ENCODE data around the gene EIPR1.
"Not testable (repeated sequence)": the region's sequence is repeated elsewhere in the genome, so short reads cannot be mapped to it uniquely, and the experiment has no call there.

Gene EIPR1

DNA sequence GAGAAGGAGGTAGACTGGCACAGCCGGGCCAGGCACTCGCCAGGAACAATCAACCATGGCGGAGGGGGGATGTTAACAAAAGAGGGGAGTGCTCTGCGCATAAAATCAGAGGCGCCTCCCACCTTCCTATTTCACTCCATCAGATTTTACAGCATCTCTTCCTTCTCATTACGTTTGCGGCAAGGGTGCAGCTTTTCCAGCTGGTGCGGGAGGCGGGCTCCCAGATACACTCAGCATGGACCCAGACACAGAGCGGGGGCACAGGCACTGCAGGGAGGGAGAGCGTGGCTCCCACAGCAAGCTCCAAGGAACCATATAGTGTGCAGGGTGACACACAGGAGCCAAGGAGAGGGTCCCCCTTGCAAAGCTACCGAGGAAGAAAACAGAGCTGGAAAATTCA lies 176.3 kb downstream of the EIPR1 start:
- no peaks in the 10 kb centered on the region for H3K4me1 ChIP-seq
- in situ Hi-C loops (cut with MboI; ENCODE audit: low sequenced_read_pairs): no loop called here
- no peaks in the 10 kb centered on the region for H3K36me3 ChIP-seq (replicated peaks)
- no peaks in the 10 kb centered on the region for H3K9me3 ChIP-seq
- no peaks in the 10 kb centered on the region for H3K27me3 ChIP-seq (ENCODE audit: low read depth)
- DNase-seq (ENCODE audit: low spot score in 2 of 2): no peak
- no peak overlapping the region for H3K4me3 ChIP-seq

DNA sequence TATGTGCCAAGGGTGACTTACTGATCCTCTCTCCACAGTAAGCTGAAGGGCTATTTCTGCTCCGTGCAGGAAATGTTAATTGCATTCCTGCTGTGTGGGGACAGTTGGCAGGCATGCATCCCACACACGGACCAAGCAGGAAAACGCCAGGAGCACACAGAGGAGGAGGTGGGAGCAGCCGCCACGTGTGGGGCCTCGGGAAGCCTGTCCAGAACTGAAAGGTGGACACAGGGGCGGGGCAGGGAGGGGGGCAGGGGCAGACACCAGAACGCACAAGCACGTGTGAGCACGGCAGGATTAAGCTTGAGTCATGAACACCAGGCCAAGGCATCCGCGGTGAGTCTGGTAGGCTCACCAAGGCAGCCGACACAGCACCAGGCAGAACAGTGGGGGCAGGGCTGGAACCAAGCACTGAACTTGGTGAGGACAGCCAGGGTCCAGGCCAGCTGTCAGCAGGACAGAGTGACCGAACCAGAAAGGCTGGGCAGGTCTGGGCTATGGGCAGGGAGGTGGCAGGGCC lies 177.1 kb downstream of the EIPR1 start:
- Histone ChIP-seq H3K4me1 (no peaks in the 10 kb centered on the region), H3K27me3 (ENCODE audit: low read depth) (no peaks in the 10 kb centered on the region), H3K36me3 (replicated peaks) (no peaks in the 10 kb centered on the region; the same call in 1 of the 2 replicates), H3K4me3 (no peak overlapping the region), H3K9me3 (no peaks in the 10 kb centered on the region)
- no peak for DNase-seq (ENCODE audit: low spot score in 2 of 2)
- in situ Hi-C loops (cut with MboI; ENCODE audit: low sequenced_read_pairs): no loop called here

- no peaks in the 10 kb centered on the region for H3K4me1 ChIP-seq
Observed at GRCh38 chr2:3199627-3200345, 177.8 kb downstream of the EIPR1 start.

DNA sequence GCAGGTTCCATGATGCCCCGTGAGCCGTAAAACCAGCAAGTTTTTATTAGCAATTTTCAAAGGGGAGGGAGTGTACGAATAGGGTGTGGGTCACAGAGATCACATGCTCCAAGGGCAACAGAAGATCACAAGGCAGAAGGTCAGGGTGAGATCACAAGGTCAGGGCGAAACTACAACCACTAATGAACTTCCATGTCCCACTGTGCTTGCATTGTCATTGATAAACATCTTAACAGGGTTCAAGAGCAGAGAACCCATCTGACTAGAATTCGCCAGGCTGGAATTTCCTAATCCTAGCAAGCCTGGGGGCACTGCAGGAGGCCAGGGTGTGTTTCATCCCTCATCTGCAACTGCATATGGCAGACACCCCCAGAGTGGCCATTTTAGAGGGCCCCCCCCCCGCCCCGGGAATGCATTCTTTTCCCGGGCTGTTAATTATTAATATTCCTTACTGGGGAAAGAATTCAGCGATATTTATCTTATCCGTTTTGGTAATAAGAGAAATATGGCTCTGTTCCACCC lies 178.9 kb downstream of the EIPR1 start:
- in situ Hi-C loops (cut with MboI; ENCODE audit: low sequenced_read_pairs): loop anchor here (10.0 kb wide), 1 partner anchor 106 kb away; no protein-coding TSS in a partner anchor
- H3K27me3 ChIP-seq (ENCODE audit: low read depth); H3K4me3 ChIP-seq: not testable (repeated sequence)

More at GRCh38 chr2:3199627-3200345, 177.8 kb downstream of the EIPR1 start:
- no peak for DNase-seq (ENCODE audit: low spot score in 2 of 2)
- H3K9me3 ChIP-seq: no peaks in the 10 kb centered on the region
- in situ Hi-C loops (cut with MboI; ENCODE audit: low sequenced_read_pairs): loop anchor here (10.0 kb wide), 1 partner anchor 105 kb away; no protein-coding TSS in a partner anchor
- no peak overlapping the region for H3K4me3 ChIP-seq
- H3K27me3 ChIP-seq (ENCODE audit: low read depth): no peaks in the 10 kb centered on the region
- no peaks in the 10 kb centered on the region; the same call in 1 of the 2 replicates for H3K36me3 ChIP-seq (replicated peaks)

GRCh38 chr2:3198119-3198518 lies 179.5 kb downstream of the EIPR1 start:
- H3K4me1 ChIP-seq: no peaks in the 10 kb centered on the region
- H3K9me3 ChIP-seq: no peaks in the 10 kb centered on the region
- H3K27me3 ChIP-seq (ENCODE audit: low read depth): no peaks in the 10 kb centered on the region
- in situ Hi-C loops (cut with MboI; ENCODE audit: low sequenced_read_pairs): loop anchor here (10.0 kb wide), 1 partner anchor 107 kb away; no protein-coding TSS in a partner anchor
- DNase-seq (ENCODE audit: low spot score in 2 of 2): peak; percentile 9 to 66
- H3K36me3 ChIP-seq (replicated peaks): no peaks in the 10 kb centered on the region; the same call in 1 of the 2 replicates
- H3K4me3 ChIP-seq: no peak overlapping the region

More for the DNA sequence above, 178.9 kb downstream of the EIPR1 start:
- not testable (repeated sequence) for H3K36me3 ChIP-seq (replicated peaks); H3K9me3 ChIP-seq; DNase-seq (ENCODE audit: low spot score in 2 of 2); H3K4me1 ChIP-seq

GRCh38 chr2:3197308-3197707 lies 180.3 kb downstream of the EIPR1 start:
- Histone ChIP-seq H3K4me1 (no peaks in the 10 kb centered on the region), H3K9me3 (no peaks in the 10 kb centered on the region), H3K27me3 (ENCODE audit: low read depth) (no peaks in the 10 kb centered on the region), H3K4me3 (no peak overlapping the region), H3K36me3 (replicated peaks) (no peaks in the 10 kb centered on the region; the same call in 1 of the 2 replicates)
- DNase-seq (ENCODE audit: low spot score in 2 of 2): no peak
- in situ Hi-C loops (cut with MboI; ENCODE audit: low sequenced_read_pairs): loop anchor here (10.0 kb wide), 1 partner anchor 107 kb away; no protein-coding TSS in a partner anchor

DNA sequence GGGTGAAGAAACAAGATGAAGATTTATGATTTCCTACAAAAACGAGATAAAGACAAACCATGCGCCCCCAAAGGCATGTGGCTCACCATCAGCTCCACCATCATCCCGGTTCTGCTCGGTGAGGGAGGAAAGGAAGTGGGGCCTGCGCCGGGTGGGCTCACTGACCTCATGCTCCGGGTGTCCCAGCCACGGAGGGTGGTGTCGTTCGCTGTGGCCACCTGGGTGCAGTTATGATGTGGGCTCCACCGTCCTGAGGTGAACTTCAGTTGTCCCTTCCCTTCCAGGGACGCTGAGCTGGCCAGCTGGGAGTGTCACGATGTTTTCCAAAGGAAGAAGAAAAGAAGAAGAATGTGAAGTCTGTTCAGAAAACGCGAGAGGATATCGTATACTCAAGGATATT lies 180.9 kb downstream of the EIPR1 start:
- no peak overlapping the region for H3K4me3 ChIP-seq
- no peaks in the 10 kb centered on the region for H3K4me1 ChIP-seq

DNA sequence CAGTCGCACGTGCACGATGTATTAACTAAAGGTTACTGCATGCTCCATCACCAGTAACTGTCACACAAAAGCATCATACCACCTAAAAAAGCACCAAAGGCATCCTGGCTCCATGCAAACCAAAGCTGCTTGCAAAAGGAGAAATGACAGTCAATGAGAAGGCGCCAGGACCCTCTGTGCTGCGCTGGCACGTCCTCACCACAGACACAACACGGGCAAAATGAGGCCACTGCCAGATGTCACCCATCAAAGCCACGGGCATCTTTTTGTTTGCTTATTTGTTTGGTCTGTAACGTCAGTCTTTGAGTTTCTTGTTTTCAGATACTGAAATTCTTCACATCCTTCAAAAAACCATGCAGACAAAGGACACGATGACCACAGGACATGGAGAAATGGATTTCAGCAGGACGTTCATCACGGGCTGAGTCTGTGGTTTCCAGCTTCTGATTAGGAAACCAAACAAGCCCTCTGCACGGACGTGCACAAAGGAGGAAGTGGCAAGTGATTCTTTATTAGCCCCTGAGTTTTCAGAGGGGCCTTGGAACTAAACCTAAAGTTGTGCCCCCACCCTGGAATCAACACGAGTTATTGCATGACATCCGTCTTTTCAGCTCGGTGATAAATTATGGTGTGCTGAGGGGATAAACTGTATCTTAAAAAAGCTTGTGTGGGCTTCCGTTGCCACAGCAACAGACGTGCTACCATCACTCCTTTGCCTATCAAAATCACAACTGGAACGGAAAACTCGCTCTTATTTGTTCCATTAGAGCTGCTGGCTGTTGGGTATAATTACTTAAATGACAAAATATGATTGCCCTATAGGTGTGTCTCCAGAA lies 181.8 kb downstream of the EIPR1 start:
- no peak for DNase-seq (ENCODE audit: low spot score in 2 of 2)
- Histone ChIP-seq H3K4me1 (no peaks in the 10 kb centered on the region), H3K9me3 (no peaks in the 10 kb centered on the region), H3K27me3 (ENCODE audit: low read depth) (no peaks in the 10 kb centered on the region), H3K36me3 (replicated peaks) (no peaks in the 10 kb centered on the region; the same call in 1 of the 2 replicates), H3K4me3 (no peak overlapping the region)
- in situ Hi-C loops (cut with MboI; ENCODE audit: low sequenced_read_pairs): loop anchor here (10.0 kb wide), 1 partner anchor 109 kb away; no protein-coding TSS in a partner anchor

More for the DNA sequence above, 180.9 kb downstream of the EIPR1 start:
- Histone ChIP-seq H3K27me3 (ENCODE audit: low read depth) (no peaks in the 10 kb centered on the region), H3K9me3 (no peaks in the 10 kb centered on the region), H3K36me3 (replicated peaks) (no peaks in the 10 kb centered on the region; the same call in 1 of the 2 replicates)
- in situ Hi-C loops (cut with MboI; ENCODE audit: low sequenced_read_pairs): loop anchor here (10.0 kb wide), 1 partner anchor 108 kb away; no protein-coding TSS in a partner anchor
- no peak for DNase-seq (ENCODE audit: low spot score in 2 of 2)

DNA sequence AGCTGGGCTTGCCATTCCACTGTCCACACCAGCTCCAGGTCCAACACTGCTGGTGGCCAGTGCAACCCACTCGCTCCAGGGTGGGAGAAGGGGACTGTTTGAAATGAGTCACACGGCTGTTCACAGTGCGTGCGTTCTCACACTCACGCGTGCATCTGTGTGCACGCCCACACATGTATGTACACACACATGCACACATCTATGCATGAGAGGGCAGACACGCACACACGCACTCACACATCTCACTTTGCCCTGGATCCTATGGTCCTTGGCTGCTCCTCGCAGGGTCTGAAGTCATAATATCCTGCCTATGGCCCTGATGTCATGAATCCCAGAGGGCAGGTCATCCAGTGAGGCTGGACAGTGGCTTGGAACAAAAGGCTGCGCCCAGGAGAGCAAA lies 182.8 kb downstream of the EIPR1 start:
- Histone ChIP-seq H3K27me3 (ENCODE audit: low read depth) (no peaks in the 10 kb centered on the region), H3K4me1 (no peaks in the 10 kb centered on the region), H3K9me3 (no peaks in the 10 kb centered on the region), H3K36me3 (replicated peaks) (no peaks in the 10 kb centered on the region; the same call in 1 of the 2 replicates), H3K4me3 (no peak overlapping the region)
- in situ Hi-C loops (cut with MboI; ENCODE audit: low sequenced_read_pairs): loop anchor here (10.0 kb wide), 1 partner anchor 110 kb away; no protein-coding TSS in a partner anchor
- DNase-seq (ENCODE audit: low spot score in 2 of 2): no peak

GRCh38 chr2:3193443-3194330 lies 183.9 kb downstream of the EIPR1 start:
- Histone ChIP-seq H3K9me3 (no peaks in the 10 kb centered on the region), H3K27me3 (ENCODE audit: low read depth) (no peaks in the 10 kb centered on the region), H3K36me3 (replicated peaks) (no peaks in the 10 kb centered on the region; the same call in none of the 2 replicates), H3K4me1 (no peaks in the 10 kb centered on the region), H3K4me3 (no peak overlapping the region)
- in situ Hi-C loops (cut with MboI; ENCODE audit: low sequenced_read_pairs): loop anchor here (10.0 kb wide), 1 partner anchor 111 kb away; no protein-coding TSS in a partner anchor
- no peak for DNase-seq (ENCODE audit: low spot score in 2 of 2)

DNA sequence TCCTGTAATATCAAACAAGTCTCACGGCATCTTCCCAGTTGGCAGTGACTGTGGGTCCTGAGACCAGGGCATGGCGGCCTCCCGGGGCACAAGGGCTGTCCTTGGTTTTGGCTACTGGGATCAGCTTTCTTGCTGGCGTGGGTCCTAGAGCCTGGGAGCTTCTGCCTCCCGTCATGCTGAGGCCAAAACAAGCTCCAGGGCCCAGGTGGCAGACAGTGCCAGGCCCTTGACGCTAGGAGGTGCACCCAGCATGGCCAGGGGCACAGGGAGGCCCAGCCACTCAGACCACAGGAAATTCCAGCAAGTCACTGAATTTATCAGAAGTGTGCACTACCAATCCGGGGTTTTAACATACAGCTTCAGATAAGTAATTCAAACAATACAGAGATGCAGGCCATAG lies 184.7 kb downstream of the EIPR1 start:
- H3K4me1 ChIP-seq: no peaks in the 10 kb centered on the region
- no peaks in the 10 kb centered on the region for H3K27me3 ChIP-seq (ENCODE audit: low read depth)
- no peaks in the 10 kb centered on the region for H3K9me3 ChIP-seq
- in situ Hi-C loops (cut with MboI; ENCODE audit: low sequenced_read_pairs): loop anchor here (10.0 kb wide), 1 partner anchor 112 kb away; no protein-coding TSS in a partner anchor
- no peak for DNase-seq (ENCODE audit: low spot score in 2 of 2)
- H3K36me3 ChIP-seq (replicated peaks): no peaks in the 10 kb centered on the region; the same call in none of the 2 replicates
- H3K4me3 ChIP-seq: no peak overlapping the region

DNA sequence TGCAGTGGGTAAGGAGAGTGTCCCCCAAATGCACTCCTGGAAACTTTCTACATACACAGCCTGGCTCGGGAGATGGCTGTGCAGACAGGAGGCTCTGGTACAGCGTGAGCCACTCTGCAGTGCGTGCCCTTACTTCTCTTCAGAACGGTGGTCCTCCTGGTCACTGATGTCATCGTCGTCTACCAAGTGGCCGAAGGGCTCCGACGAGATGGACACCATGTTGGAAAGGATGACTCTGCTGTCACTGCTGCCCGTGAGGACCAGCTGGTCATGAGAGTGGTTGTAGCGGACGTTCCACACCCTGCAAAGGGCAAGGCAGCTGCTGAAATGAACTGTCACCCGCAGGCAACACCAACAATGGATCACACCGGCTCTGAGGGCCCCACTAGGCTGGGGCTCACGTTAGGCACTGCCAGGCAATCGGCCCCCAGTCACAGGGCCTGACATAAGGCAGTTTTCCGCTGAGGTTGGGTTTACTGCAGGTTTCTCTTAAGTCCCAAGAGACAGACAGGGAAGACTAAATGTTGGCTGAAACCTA lies 185.3 kb downstream of the EIPR1 start:
- H3K9me3 ChIP-seq: no peaks in the 10 kb centered on the region
- H3K4me1 ChIP-seq: no peaks in the 10 kb centered on the region
- H3K27me3 ChIP-seq (ENCODE audit: low read depth): no peaks in the 10 kb centered on the region
- H3K36me3 ChIP-seq (replicated peaks): no peaks in the 10 kb centered on the region; the same call in none of the 2 replicates
- in situ Hi-C loops (cut with MboI; ENCODE audit: low sequenced_read_pairs): loop anchor here (10.0 kb wide), 1 partner anchor 112 kb away; no protein-coding TSS in a partner anchor
- H3K4me3 ChIP-seq: no peak overlapping the region
- DNase-seq (ENCODE audit: low spot score in 2 of 2): no peak
